SK-N-SH (cell line): Measurements from ENCODE around the gene USP31. TPM values are rescaled to one million over a fixed set of nuclear protein-coding genes. Genes with fewer than 3 reads are reported as not detected.

ENCODE experiments used
- CTCF ChIA-PET: fragments of 300-600, 350-600 bp; formaldehyde crosslinking; extraction: SDS; loops from one replicate; lab custom pipeline; 2021; lab: Yijun Ruan, JAX
- POLR2A ChIA-PET: fragments of 350-600 bp; sonication (Branson Sonifier 250); formaldehyde crosslinking; extraction: SDS; loops from one replicate; lab custom pipeline; 2020; ENCODE audit warnings: antibody characterized with exemption, inconsistent platforms; lab: Yijun Ruan, JAX
- DNase-seq: peaks from one replicate; pipeline ENCODE4 v3.0.0; 2012
- H2AFZ ChIP-seq: fragments of 200-600 bp; sonication (generic); 2 replicates; pipeline ENCODE4 v1.8.1; 2016; ENCODE audit warnings: antibody characterized with exemption, mild to moderate bottlenecking, low read depth
- H3F3A ChIP-seq: fragments of 200-600 bp; sonication (generic); replicated peaks from 2 replicates; pipeline ENCODE3; 2016; ENCODE audit warnings: antibody characterized with exemption, mild to moderate bottlenecking; ENCODE audit not compliant: insufficient read depth
- H3K27ac ChIP-seq, 2 experiments: fragments of 200-500 bp in 1 of 2; fragments of 200-600 bp in 1 of 2; sonication (Bioruptor generic) in 1 of 2; sonication (generic), shearing (Covaris generic) in 1 of 2; 2 replicates each; pipeline versions ENCODE4 v1.5.1 to v1.6.1; 2014 to 2016; ENCODE audit warnings: low read depth in 2 of 2, inconsistent platforms in 1 of 2, low read length in 1 of 2, mild to moderate bottlenecking in 1 of 2, mixed read lengths in 1 of 2
- H3K27me3 ChIP-seq: fragments of 200-600 bp; sonication (generic), shearing (Covaris generic); 2 replicates; pipeline ENCODE4 v1.6.1; 2016; ENCODE audit warnings: mixed run types; ENCODE audit not compliant: insufficient read depth
- H3K36me3 ChIP-seq, 2 experiments: fragments of 200-500 bp in 1 of 2; fragments of 200-600 bp in 1 of 2; sonication (Bioruptor generic) in 1 of 2; sonication (generic) in 1 of 2; replicated peaks in 1 of 2; 2 replicates each; pipeline versions ENCODE3 to v1.5.1; 2014 to 2016; ENCODE audit warnings: low read length in 1 of 2, mild to moderate bottlenecking in 1 of 2; ENCODE audit not compliant: insufficient read depth in 2 of 2, control insufficient read depth in 1 of 2
- H3K4me1 ChIP-seq, 2 experiments: fragments of 200-500 bp in 1 of 2; fragments of 200-600 bp in 1 of 2; sonication (Bioruptor generic) in 1 of 2; sonication (generic), shearing (Covaris generic) in 1 of 2; 2 replicates each; pipeline versions ENCODE4 v1.5.1 to v1.6.1; 2014 to 2016; ENCODE audit warnings: low read depth in 1 of 2, low read length in 1 of 2, mixed run types in 1 of 2; ENCODE audit not compliant: insufficient read depth in 2 of 2, control insufficient read depth in 1 of 2
- H3K4me2 ChIP-seq: fragments of 200-600 bp; sonication (generic), shearing (Covaris generic); 2 replicates; pipeline ENCODE4 v1.6.1; 2017; ENCODE audit warnings: mixed run types
- H3K4me3 ChIP-seq, 2 experiments: fragments of 200-500 bp in 1 of 2; fragments of 200-600 bp in 1 of 2; sonication (Bioruptor generic) in 1 of 2; sonication (generic), shearing (Covaris generic) in 1 of 2; 2 replicates each; pipeline versions ENCODE4 v1.5.1 to v1.8.1; 2014 to 2016; ENCODE audit warnings: low read depth in 2 of 2, inconsistent platforms in 1 of 2, low read length in 1 of 2, mild to moderate bottlenecking in 1 of 2, mixed read lengths in 1 of 2, moderate library complexity in 1 of 2
- H3K79me2 ChIP-seq: fragments of 200-600 bp; sonication (generic); 2 replicates; pipeline ENCODE4 v1.8.1; 2017; ENCODE audit warnings: mild to moderate bottlenecking; ENCODE audit not compliant: insufficient read depth
- H3K9ac ChIP-seq: fragments of 200-600 bp; sonication (generic); 2 replicates; pipeline ENCODE4 v1.6.1; 2017; ENCODE audit warnings: mixed run types
- H3K9me2 ChIP-seq: fragments of 200-600 bp; sonication (generic); 2 replicates; pipeline ENCODE4 v1.6.1; 2017; ENCODE audit warnings: mixed run types
- H3K9me3 ChIP-seq: fragments of 200-600 bp; sonication (generic); 2 replicates; pipeline ENCODE4 v1.6.1; 2017; ENCODE audit warnings: mixed run types, mild to moderate bottlenecking, moderate library complexity
- H4K20me1 ChIP-seq: fragments of 200-600 bp; sonication (generic); 2 replicates; pipeline ENCODE4 v1.6.1; 2017; ENCODE audit warnings: mild to moderate bottlenecking, mixed run types; ENCODE audit not compliant: insufficient read depth
- ELF1 ChIP-seq: IDR thresholded peaks from 2 replicates; pipeline ENCODE4 v1.4.0; 2012
- EP300 ChIP-seq, 2 experiments: IDR thresholded peaks; 2 replicates each; pipeline versions ENCODE4 v1.4.0 to v1.6.1; 2012; ENCODE audit warnings: borderline replicate concordance in 1 of 2, low read depth in 1 of 2, low read length in 1 of 2
- EZH2phosphoT487 ChIP-seq: fragments of 200-600 bp; sonication (generic); IDR thresholded peaks from 2 replicates; pipeline ENCODE4 v1.6.1; 2017; ENCODE audit warnings: low read depth, mixed run types, mild to moderate bottlenecking, antibody characterized with exemption, moderate library complexity, borderline replicate concordance
- FOXJ3 ChIP-seq: sonication (generic); formaldehyde crosslinking; IDR thresholded peaks from 2 replicates; pipeline ENCODE4 v1.5.1; 2020; ENCODE audit warnings: mild to moderate bottlenecking, missing genetic modification reagents
- FOXM1 ChIP-seq: IDR thresholded peaks from 2 replicates; pipeline ENCODE4 v1.4.0; 2012; ENCODE audit warnings: low read depth, mild to moderate bottlenecking
- GABPA ChIP-seq: IDR thresholded peaks from 2 replicates; pipeline ENCODE4 v1.4.0; 2012; ENCODE audit warnings: low read depth, mild to moderate bottlenecking
- NFIC ChIP-seq: IDR thresholded peaks from 2 replicates; pipeline ENCODE4 v1.4.0; 2012; ENCODE audit warnings: borderline replicate concordance
- NRF1 ChIP-seq: IDR thresholded peaks from 2 replicates; pipeline ENCODE4 v1.6.1; 2012; ENCODE audit warnings: low read depth, mild to moderate bottlenecking, low read length
- RAD21 ChIP-seq: IDR thresholded peaks from 2 replicates; pipeline ENCODE4 v1.6.1; 2012; ENCODE audit warnings: mild to moderate bottlenecking, low read length
- SMC3 ChIP-seq: IDR thresholded peaks from 2 replicates; pipeline ENCODE4 v1.6.1; 2012; ENCODE audit warnings: low read depth, low read length, improper control_type of control experiment
- TAF1 ChIP-seq: IDR thresholded peaks from 2 replicates; pipeline ENCODE4 v1.6.1; 2012; ENCODE audit warnings: low read depth, mild to moderate bottlenecking, low read length, moderate library complexity, borderline replicate concordance
- TCF12 ChIP-seq: IDR thresholded peaks from 2 replicates; pipeline ENCODE4 v1.4.0; 2012
- WGBS: methylation state at CpG from one replicate; pipeline ENCODE4 v1.1.6; 2017; ENCODE audit warnings: low lambda C conversion rate; 5-methylcytosine and 5-hydroxymethylcytosine counted together
- polyA plus RNA-seq, 3 experiments: library from polyadenylated mRNA; depleted of rRNA; stranded (reverse); fragments of >200 nt; gene quantifications; 2 replicates each; pipeline ENCODE4 v1.2.3, GENCODE V29; 2012
- TF ChIP-seq, protein P1 (sequence below): fragments of 150-350 bp; IDR thresholded peaks from 2 replicates; pipeline ENCODE4 v1.6.1; 2017; ENCODE audit warnings: antibody characterized with exemption, low read length, low read depth, borderline replicate concordance
- TF ChIP-seq, protein P2 (sequence below): IDR thresholded peaks from 2 replicates; pipeline ENCODE4 v1.4.0; 2012; ENCODE audit warnings: low read depth, borderline replicate concordance
- TF ChIP-seq, protein P3 (sequence below): fragments of 200-600 bp; sonication (generic); IDR thresholded peaks from 2 replicates; pipeline ENCODE4 v1.6.1; 2017; ENCODE audit warnings: antibody characterized with exemption, mild to moderate bottlenecking, moderate library complexity
- TF ChIP-seq, protein P4 (sequence below): IDR thresholded peaks from 2 replicates; pipeline ENCODE4 v1.4.0; 2012; ENCODE audit warnings: low read depth

The USP31 gene
- polyA plus RNA-seq, 1 of the 3 experiments (the other 2 are of a cell fraction): 3.2 TPM

DNA sequence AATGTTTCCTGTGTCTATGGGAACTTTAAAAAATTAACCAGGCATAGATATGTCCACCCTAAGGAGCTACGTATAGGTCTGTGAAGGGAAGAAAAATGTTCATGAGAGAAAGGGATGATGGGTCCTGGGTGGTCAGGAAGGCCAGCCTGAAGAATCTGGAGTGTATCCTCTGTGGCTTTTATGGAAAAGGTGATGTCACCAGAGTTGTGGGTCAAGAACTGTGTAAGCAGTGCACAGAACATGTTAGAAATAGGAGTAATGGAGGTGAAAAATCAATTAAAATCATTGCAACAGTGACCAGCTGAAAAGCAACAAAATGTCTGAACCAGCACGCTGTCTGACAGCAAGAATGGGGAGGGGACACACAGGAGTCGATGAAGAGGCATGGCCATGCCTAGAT is 68.5 kb downstream of the USP31 start:
- H3K9ac ChIP-seq: peak overlapping the region; percentile 32; the same call in 1 of the 2 replicates
- no peak overlapping the region for H3K4me2 ChIP-seq
- no peaks in the 10 kb centered on the region for H4K20me1 ChIP-seq
- H3K9me2 ChIP-seq: no peaks in the 10 kb centered on the region
- POLR2A ChIA-PET: no interaction called here
- TF ChIP-seq EZH2phosphoT487 (no peak), EP300 (IDR thresholded peaks at IDR 0.05; ENCODE audit: borderline replicate concordance in 1 of 2, low read depth in 1 of 2, low read length in 1 of 2) (no peak), TCF12 (no peak), TAF1 (no peak), FOXM1 (no peak), ELF1 (no peak), NRF1 (no peak), RAD21 (no peak), NFIC (no peak), GABPA (no peak)
- TF ChIP-seq, protein P1, sequence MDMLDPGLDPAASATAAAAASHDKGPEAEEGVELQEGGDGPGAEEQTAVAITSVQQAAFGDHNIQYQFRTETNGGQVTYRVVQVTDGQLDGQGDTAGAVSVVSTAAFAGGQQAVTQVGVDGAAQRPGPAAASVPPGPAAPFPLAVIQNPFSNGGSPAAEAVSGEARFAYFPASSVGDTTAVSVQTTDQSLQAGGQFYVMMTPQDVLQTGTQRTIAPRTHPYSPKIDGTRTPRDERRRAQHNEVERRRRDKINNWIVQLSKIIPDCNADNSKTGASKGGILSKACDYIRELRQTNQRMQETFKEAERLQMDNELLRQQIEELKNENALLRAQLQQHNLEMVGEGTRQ: no peak
- TF ChIP-seq, protein P2, sequence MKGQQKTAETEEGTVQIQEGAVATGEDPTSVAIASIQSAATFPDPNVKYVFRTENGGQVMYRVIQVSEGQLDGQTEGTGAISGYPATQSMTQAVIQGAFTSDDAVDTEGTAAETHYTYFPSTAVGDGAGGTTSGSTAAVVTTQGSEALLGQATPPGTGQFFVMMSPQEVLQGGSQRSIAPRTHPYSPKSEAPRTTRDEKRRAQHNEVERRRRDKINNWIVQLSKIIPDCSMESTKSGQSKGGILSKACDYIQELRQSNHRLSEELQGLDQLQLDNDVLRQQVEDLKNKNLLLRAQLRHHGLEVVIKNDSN: no peak
- TF ChIP-seq, protein P3, sequence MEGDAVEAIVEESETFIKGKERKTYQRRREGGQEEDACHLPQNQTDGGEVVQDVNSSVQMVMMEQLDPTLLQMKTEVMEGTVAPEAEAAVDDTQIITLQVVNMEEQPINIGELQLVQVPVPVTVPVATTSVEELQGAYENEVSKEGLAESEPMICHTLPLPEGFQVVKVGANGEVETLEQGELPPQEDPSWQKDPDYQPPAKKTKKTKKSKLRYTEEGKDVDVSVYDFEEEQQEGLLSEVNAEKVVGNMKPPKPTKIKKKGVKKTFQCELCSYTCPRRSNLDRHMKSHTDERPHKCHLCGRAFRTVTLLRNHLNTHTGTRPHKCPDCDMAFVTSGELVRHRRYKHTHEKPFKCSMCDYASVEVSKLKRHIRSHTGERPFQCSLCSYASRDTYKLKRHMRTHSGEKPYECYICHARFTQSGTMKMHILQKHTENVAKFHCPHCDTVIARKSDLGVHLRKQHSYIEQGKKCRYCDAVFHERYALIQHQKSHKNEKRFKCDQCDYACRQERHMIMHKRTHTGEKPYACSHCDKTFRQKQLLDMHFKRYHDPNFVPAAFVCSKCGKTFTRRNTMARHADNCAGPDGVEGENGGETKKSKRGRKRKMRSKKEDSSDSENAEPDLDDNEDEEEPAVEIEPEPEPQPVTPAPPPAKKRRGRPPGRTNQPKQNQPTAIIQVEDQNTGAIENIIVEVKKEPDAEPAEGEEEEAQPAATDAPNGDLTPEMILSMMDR: no peak
- peaks cover 18 to 33% of the 10 kb centered on the region in 2 experiments for H3K4me1 ChIP-seq
- peaks cover 26% of the 10 kb centered on the region for H3F3A ChIP-seq
- CTCF ChIA-PET: interaction anchor here (1.4 to 2.6 kb wide), 7 partner anchors 8 to 355 kb away, joined by 3 to 11 read pairs (median 6); partner anchors contain the start of gene HS3ST2
- no peak overlapping the region for H2AFZ ChIP-seq
- no peaks in the 10 kb centered on the region for H3K27me3 ChIP-seq
- peaks cover 24 to 38% of the 10 kb centered on the region in 2 experiments for H3K36me3 ChIP-seq
- no peaks in the 10 kb centered on the region for H3K9me3 ChIP-seq
- no peaks in the 10 kb centered on the region for H3K79me2 ChIP-seq
- H3K27ac ChIP-seq: peak overlapping the region; percentile 80 to 86
- no peak for DNase-seq
- WGBS: 68% methylated on average over 3 of the region's 3 CpGs
- H3K4me3 ChIP-seq: no peak overlapping the region

DNA sequence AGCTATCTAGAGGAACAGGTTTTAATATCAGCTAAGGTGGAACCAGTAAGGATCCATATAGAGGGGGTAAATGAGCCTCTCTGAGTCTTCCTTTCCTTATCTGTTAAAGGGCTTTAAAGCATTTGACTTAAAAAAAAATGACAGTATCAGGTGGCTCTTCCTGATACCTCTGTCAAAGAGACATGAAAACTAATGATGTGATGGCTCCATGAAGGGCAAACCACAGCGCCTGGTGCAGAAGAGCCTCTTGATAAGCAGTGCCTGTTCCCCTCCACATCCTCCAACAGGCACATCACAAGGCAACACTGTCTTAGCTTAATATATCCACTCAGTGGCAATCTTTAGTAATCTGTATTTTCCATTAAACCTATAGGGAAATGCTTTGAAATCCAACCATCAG is 68.9 kb downstream of the USP31 start:
- H3K4me2 ChIP-seq: no peak overlapping the region
- peaks cover 18 to 33% of the 10 kb centered on the region in 2 experiments for H3K4me1 ChIP-seq
- H4K20me1 ChIP-seq: no peaks in the 10 kb centered on the region
- WGBS: 100% methylated on average over 1 of the region's 1 CpG
- no peaks in the 10 kb centered on the region for H3K9me2 ChIP-seq
- no peak overlapping the region for H3K4me3 ChIP-seq
- peak overlapping the region; percentile 13 to 80; a peak in 3 of 4 replicates for H3K27ac ChIP-seq
- H3F3A ChIP-seq: peaks cover 25% of the 10 kb centered on the region
- no peak for DNase-seq
- H3K27me3 ChIP-seq: no peaks in the 10 kb centered on the region
- ChIA-PET CTCF (interaction anchor here (1.3 to 2.6 kb wide), 5 partner anchors 8 to 181 kb away, joined by 4 to 11 read pairs (median 6); partner anchors contain the start of gene SCNN1G), POLR2A (no interaction called here)
- no peak overlapping the region for H3K9ac ChIP-seq
- no peak for TF ChIP-seq FOXJ3 (CRISPR knock-in tag)
- no peak for TF ChIP-seq EP300 (IDR thresholded peaks at IDR 0.05; ENCODE audit: borderline replicate concordance in 1 of 2, low read depth in 1 of 2, low read length in 1 of 2)
- TF ChIP-seq FOXM1: no peak
- TF ChIP-seq, protein P1: no peak
- no peak for TF ChIP-seq TCF12
- no peak for TF ChIP-seq SMC3
- TF ChIP-seq, protein P2: no peak
- TF ChIP-seq, protein P4, sequence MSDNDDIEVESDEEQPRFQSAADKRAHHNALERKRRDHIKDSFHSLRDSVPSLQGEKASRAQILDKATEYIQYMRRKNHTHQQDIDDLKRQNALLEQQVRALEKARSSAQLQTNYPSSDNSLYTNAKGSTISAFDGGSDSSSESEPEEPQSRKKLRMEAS: no peak
- TF ChIP-seq, all 33 proteins: peak for 0
- Histone ChIP-seq H3K79me2 (no peaks in the 10 kb centered on the region), H3K36me3 (peaks cover 24 to 38% of the 10 kb centered on the region in 2 experiments), H2AFZ (no peak overlapping the region), H3K9me3 (no peaks in the 10 kb centered on the region)
